Esophagus mucosa (tissue), 1 donor: ENCODE measurements around the gene THAP3. TPM values are rescaled to one million over a fixed set of nuclear protein-coding genes. Genes with fewer than 3 reads are reported as not detected.

Source experiments
- ATAC-seq: fragments of 200-7000 bp; cut with Tn5 transposase; one replicate; pipeline ENCODE4 v1.9.1; 2020
- total RNA-seq: library from RNA; stranded (reverse); gene quantifications from one replicate; pipeline ENCODE4 v1.2.4, GENCODE V29; 2023
- donor health status: DM: yes; HTN: yes; CAD: no.

THAP3 gene
- total RNA-seq, result 6.4 TPM

DNA sequence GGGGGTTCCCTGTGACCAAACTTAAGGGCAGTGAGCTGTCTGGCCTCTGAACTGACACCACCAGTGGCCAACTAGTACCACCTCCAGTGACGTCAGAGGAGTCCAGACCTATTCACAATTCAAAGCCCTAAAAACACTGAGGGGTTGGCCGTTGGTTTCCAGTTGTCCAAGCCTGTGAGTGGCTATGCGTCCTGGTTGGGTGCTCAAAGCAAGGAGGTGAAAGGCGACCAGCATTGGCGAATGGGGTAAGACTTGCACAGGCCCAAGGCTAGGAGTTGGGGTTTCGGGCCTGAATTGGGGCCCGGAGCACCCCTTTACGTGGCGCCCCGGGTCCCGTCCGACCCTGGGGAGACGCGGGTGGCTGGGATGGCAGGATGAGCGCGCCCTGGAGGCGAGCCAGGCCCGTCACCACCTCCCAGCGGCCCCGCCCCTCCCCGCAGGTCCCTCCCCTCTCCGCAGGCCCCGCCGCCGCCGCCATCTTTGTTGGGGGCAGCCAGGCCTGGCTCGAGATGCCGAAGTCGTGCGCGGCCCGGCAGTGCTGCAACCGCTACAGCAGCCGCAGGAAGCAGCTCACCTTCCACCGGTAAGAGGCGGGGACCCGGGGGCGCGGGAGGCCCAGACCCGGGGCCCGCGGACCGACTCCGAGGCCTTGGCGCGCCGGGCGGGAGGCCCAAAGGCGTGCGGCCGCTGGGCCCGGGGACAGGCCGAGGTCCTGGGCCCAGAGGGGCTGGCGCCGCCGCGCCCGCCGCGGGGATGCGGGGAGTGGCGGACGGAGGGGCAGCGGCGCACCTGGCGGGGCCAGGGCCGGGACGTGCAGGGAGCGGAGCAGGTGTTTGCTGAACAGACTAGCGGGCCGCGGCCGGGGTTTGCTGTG, at the start of gene THAP3:
Gene THAP3, plus strand, starts transcription at position 159 of the 874 bp plus-strand sequence. Its CDS starts 351 bp downstream, at position 510.
- ATAC-seq, result peak; percentile 90

DNA sequence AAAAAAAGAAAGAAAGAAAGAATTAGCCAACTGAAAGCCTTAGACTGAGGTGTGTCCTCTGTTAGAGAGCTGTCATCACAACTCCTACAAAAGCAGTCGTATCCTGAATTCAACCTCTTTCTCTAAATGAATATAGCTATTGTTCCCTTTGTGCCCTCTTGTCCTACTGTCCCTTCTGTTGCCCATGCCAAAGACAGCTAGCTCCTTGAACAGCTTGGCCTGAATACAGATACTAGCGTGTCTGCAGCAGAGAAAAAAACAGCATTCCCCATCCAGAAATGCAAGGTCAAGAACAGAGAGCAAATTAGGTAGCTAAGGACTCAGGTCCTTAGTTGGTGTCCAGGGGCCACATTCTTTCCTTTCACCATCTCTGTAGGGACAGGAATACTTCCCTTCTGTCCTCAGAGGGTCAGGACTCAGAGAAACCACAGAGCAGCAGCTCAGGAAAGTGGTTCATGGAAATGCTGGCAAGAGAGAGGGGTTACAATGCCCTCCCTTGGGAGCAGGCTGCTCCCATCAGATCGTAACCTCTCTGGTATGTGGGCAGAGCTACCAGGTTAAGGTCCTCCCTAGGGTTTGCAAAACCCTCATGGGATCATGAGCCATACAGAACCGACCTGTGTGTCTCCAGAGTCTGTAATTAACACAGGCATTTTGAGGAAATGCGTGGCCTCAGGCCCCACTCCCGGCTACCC, 46.7 kb upstream of the THAP3 start:
- no peak for ATAC-seq

- no peak for ATAC-seq
Measured at GRCh38 chr1:6578624-6579373, 45.9 kb upstream of the THAP3 start.

DNA sequence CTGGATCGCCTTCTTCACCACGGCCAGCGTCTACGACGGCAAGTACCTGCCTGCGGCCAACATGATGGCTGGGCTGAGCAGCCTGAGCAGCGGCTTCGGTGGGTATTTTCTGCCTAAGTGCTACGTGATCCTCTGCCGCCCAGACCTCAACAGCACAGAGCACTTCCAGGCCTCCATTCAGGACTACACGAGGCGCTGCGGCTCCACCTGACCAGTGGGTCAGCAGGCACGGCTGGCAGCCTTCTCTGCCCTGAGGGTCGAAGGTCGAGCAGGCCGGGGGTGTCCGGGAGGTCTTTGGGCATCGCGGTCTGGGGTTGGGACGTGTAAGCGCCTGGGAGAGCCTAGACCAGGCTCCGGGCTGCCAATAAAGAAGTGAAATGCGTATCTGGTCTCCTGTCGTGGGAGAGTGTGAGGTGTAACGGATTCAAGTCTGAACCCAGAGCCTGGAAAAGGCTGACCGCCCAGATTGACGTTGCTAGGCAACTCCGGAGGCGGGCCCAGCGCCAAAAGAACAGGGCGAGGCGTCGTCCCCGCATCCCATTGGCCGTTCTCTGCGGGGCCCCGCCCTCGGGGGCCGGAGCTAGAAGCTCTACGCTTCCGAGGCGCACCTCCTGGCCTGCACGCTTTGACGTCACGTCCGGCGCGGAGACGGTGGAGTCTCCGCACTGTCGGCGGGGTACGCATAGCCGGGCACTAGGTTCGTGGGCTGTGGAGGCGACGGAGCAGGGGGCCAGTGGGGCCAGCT, 45.1 kb upstream of the THAP3 start, which contains the start of gene ZBTB48:
Gene ZBTB48, plus strand, starts transcription at position 621 of the 745 bp plus-strand sequence. CDS start 616 bp downstream, outside the sequence.
- ATAC-seq, result peak; percentile 96

DNA sequence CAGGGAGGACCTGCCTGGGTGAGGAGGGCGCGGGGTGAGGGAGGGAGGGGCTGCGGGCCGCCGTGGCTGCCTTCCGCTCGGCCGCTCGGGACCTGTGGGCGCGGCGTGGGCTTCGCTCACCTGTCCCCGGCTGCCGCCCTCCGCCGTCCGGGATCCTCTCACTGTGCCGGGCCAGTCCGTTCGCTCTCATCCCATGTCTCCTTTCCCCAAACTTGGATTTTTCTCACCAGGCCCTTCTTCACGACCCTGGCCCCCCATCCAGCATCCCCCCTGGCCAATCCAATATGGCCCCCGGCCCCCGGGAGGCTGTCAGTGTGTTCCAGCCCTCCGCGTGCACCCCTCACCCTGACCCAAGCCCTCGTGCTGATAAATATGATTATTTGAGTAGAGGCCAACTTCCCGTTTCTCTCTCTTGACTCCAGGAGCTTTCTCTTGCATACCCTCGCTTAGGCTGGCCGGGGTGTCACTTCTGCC, 44.5 kb upstream of the THAP3 start:
- ATAC-seq, result peak; percentile 2

GRCh38 chr1:6580593-6581409, 43.9 kb upstream of the THAP3 start:
- no peak for ATAC-seq

- peak; percentile 27 for ATAC-seq
Measured at GRCh38 chr1:6581561-6582305, 42.9 kb upstream of the THAP3 start.

DNA sequence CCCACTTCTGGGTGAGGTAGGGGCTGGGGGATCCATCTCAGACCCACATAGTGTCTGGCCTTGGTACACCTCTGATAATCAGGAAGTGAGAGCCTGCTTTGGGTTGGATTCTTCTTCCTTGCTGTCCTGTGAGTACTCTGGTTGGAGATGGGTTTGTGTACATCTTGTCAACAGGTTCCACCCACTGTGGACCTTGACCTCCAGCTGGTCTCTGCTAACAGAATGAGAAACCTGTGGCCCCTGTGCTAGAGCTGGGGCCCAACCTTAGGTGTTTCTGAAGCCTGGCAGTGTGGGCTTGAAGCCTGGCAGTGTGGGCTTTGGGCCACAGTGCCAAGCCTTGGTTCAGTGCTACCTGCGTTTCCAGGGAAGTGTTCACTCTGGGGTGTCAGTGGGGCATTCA, 42.3 kb upstream of the THAP3 start:
- ATAC-seq, result no peak

- ATAC-seq, result no peak
Measured at GRCh38 chr1:6584126-6585080, 40.3 kb upstream of the THAP3 start.

GRCh38 chr1:6585081-6585722, 39.5 kb upstream of the THAP3 start:
- ATAC-seq, result no peak

DNA sequence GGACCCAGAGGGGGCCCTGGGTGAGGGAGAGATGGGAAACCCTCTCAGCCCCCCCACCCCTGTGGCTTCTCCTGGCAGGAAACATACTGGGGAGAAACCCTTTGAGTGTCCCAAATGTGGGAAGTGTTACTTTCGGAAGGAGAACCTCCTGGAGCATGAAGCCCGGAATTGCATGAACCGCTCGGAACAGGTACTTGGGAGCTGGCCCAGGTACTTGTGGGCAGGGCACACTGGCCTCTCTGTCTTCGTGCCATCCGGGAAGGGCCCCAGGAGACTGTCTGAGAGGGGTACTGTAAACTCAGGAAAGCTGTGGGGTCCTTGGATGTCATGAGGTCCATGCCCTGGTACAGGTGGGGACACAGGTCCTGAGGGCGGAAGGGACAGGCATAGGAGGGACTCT, 38.8 kb upstream of the THAP3 start:
- no peak for ATAC-seq

DNA sequence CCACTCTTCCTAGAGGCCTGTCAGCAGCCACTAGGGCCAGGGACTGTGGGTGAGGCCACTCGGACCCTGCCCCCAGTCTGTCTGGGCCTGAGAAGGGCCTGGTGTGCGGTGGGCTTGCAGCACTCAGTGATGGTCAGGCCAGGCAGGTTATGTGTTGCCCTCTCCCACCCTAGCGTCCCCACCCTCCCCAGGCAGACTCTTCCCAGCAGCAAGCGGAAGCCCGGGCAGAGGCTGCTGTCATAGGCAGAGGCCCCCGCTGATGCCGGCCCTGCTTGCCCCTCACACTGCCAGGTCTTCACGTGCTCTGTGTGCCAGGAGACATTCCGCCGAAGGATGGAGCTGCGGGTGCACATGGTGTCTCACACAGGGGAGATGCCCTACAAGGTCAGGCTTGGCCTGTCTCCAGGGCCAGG, 38.3 kb upstream of the THAP3 start:
- no peak for ATAC-seq

GRCh38 chr1:6587261-6588005, 37.2 kb upstream of the THAP3 start:
- peak; percentile 51 for ATAC-seq

DNA sequence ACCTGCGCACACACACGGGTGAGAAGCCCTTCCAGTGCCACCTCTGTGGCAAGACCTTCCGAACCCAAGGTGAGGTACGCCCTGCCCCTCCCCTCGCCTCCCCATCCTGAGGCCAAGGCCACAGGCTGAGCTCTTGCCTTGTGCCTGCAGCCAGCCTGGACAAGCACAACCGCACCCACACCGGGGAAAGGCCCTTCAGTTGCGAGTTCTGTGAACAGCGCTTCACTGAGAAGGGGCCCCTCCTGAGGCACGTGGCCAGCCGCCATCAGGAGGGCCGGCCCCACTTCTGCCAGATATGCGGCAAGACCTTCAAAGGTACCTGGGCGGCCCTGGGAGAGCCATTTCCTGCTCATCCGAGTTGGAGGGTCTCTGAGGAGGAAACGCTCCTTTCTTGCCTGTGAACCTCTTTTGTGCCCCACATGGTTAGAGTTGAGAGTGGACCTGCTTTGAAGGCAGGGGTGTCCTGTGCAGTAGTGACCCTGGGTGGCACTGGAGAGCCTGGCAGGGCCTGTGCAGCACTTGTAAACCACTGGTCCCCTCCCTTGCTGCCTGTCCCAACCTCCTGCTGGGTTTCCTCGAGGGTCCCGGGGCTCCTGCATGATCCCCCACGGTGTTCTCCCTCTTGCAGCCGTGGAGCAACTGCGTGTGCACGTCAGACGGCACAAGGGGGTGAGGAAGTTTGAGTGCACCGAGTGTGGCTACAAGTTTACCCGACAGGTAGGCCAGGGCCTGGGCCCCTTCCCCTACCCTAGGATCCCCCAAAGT, 36.4 kb upstream of the THAP3 start:
- ATAC-seq, result peak; percentile 86

DNA sequence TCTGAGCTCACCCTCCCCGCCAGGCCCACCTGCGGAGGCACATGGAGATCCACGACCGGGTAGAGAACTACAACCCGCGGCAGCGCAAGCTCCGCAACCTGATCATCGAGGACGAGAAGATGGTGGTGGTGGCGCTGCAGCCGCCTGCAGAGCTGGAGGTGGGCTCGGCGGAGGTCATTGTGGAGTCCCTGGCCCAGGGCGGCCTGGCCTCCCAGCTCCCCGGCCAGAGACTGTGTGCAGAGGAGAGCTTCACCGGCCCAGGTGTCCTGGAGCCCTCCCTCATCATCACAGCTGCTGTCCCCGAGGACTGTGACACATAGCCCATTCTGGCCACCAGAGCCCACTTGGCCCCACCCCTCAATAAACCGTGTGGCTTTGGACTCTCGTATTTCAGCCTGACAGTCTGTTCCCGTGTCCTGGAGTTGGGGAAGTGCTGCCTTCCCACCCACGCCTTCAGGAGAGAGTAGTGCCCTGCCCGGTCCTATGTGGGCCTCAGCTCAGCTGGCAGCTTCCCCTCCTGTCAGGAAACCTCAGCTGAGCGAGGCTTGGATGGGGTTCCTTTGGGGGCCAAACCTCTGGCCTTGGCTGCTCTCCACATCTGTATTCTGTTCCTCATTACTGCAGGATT, 35.7 kb upstream of the THAP3 start:
- ATAC-seq, result no peak

DNA sequence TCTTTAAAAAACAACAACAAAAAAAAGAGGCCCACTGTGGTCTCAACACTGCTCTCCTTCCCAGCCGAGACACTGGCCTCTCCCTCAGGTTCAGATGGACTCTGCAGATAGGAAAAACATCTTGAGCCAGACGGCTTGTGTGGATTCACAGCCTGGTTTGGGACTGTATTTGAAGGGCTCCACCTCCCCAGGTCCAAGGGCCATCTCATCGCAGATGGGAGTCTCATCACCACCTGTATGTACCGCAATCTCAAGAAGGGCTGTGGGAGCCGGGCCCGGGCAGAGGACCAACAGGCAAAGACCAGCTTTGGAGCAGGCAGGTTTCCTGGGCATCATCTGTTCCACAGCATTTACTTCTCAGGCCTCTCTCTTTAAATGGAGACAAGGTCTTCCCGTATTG, 34.6 kb upstream of the THAP3 start:
- ATAC-seq, result no peak

- no peak for ATAC-seq
Measured at GRCh38 chr1:6591222-6591621, 33.4 kb upstream of the THAP3 start.
